8988T (cell line): ENCODE results near the gene EEF2.
"Not testable (repeated sequence)": the region's sequence is repeated elsewhere in the genome, so short reads cannot be mapped to it uniquely, and the experiment has no call there.

Experiments
- DNase-seq: peaks from one replicate; pipeline ENCODE4 v3.0.0; 2011

Gene EEF2

DNA sequence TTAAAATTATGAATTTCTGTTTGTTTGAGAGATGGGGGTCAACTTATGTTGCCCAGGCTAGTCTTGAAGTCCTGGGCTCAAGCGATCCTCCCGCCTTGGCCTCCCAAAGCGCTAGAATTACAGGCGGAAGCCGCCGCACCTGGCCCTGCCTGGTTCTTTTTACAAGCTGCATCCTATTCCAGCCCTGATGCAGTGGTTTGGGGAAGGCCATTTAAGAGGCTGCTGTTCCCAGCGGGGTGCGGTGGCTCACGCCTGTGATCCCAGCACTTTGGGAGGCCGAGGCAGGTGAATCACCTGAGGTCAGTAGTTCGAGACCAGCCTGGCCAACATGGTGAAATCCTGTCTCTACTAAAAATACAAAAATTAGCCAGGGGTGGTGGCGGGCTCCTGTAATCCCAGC is 17.3 kb downstream of the EEF2 start:
- DNase-seq = not testable (repeated sequence)

DNA sequence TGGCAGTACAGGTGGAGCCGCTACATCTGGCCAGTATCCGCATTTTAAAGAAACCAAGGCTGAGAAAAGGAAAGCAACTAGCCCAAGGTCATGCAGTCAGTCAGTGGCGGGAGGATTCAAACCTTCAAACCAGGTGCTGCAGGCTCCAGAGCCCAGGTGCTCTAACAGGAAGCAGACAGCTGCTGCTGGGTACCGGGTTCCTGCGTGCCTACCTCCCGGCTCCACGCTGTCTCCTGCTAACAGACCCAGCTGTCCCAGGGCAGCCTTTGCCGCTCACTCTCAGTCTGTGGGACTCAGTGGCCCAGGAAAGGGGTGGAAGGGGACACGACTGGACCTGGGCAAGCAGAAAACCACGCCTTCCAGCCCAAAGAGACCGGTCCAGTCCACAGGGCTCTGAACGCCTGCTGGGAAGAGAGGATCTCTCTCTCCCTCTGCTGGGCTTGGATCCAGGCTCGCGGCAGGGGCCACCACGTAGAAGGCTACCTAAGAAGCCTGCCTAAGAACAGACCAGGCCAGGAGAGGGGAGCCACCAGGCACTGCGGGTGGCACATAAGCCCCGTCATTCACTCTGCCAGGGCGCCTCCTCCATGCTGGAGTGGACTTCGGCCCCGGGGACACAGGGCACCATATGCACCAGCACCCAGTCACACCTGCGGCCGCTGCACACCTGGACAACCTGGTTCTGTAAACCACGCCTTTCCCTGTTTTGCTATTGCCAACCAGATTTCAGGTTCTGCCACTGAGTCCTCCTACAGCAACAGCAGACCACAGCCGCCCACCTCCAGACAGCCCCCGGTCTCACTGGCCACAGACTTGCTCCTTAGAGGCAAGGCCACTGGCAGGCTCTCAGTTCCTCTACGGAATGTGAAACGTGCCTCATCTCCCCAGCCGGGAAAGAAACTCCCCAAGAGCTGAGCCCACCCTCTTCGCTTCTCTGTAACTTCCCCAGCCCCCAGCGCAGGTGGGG is 18.9 kb downstream of the EEF2 start:
- no peak for DNase-seq

DNA sequence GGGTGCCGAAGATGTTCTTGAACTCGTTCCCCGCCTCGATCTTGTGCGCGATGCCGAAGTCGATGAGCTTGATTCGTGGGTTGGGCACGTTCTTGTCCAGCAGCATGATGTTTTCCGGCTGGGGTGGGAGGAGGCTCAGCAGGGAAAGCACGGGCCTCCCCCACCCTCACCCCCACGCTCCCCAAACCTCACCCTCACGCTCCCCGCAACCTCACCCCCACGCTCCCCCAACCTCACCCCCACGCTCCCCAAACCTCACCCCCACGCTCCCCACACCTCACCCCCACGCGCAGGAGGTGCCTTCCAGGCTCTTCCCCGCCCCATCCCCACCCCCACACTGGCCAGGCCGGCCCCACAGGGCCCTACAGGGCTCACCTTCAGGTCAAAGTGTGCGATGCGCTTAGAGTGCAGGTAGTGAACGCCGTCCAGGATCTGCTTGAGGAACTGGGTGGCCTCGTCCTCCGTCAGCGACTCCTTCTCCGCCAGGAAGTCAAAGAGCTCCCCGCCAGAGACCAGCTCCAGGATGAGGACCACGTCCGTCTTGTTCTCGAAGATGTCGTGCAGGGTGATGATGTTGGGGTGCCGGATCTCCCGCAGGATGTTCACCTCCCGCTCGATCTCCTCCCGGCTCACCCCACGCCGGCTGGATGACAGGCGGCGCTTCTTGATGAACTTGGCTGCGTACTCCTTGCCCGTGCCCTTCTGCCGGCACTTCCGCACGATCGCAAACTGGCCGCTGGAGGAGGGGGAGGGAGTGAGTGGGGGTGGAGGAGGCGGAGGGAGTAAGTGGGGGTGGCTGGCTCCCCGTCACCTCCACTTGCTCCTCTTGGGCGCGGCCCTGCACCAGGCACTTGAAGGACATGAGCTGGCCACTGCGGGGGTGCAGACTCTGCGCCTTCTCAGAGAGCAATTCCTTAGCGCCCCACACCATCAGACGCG is 20.7 kb downstream of the EEF2 start:
- DNase-seq = no peak

DNA sequence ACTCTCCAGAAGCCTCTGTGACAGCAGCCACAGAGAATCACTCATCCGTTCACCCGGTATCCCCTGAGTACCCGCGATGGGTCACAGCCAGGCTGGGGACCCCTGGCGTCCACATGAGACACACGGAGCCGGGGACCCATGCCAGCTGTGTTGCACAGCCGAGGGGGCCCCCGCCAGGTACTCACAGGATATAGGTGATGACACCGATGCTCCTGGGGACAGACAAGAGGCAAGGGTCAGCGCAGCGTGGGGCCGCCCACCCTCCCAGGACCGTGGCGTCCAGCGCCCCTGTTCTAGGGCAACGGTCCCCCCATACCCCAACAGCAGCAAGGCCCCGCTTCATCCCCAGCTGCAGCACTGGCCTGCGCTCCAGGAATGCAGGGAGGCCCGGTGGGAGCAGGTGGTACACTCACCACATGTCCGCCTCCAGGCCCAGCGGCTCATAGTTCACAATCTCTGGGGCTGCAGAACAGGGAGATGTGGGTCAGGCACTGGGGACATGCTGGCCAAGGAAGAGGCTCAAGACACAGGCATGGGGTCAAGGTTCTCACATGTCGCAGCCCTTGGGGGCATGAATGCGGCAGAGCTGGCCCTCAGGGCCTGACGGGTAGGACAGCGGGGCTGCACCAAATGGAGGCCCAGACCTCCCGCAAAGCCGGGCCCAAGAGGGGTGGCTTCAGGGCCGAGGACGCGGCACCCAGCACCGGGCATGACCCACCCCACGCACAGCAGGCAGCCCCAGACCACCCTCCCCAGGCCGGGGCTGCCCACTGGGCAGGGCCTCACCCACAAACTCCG is 21.6 kb downstream of the EEF2 start:
- no peak for DNase-seq

DNA sequence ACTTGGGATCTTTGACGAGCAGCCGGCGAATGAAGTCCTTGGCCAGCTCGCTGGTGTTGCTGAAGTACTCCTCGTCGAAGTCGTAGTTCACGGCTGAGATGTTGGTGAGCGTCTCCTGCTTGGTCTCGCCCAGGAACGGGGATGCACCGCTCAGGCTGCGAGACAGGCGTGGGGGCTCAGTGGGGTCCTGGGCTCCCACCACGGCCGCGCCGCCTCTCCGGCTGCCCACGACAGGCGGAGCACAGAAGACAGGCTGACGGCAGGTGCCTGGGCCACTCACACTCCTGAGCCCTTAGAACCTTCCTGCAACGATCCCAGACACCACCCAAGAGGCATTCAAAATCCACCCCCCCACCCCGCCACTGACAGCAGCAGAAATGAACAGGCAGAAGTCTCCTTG is 24.3 kb downstream of the EEF2 start:
- no peak for DNase-seq

DNA sequence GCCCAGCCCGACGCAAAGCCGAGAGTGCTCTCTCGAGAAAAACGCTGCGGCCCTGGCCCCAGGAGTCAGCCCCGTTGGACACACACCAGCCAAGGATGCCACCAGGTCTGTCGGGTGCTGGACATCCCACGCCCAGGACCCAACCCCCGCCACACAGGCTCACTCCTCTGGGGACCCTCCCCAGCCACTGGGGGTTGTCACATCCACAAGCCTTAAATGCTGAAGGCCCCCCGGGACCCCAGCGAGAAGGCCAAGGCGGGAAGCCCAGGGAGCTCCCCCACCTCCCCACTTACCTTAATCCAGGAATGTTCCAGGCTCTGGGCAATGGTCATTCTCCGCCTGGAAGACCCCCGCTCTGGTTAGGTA is 25.5 kb downstream of the EEF2 start:
- DNase-seq = no peak

DNA sequence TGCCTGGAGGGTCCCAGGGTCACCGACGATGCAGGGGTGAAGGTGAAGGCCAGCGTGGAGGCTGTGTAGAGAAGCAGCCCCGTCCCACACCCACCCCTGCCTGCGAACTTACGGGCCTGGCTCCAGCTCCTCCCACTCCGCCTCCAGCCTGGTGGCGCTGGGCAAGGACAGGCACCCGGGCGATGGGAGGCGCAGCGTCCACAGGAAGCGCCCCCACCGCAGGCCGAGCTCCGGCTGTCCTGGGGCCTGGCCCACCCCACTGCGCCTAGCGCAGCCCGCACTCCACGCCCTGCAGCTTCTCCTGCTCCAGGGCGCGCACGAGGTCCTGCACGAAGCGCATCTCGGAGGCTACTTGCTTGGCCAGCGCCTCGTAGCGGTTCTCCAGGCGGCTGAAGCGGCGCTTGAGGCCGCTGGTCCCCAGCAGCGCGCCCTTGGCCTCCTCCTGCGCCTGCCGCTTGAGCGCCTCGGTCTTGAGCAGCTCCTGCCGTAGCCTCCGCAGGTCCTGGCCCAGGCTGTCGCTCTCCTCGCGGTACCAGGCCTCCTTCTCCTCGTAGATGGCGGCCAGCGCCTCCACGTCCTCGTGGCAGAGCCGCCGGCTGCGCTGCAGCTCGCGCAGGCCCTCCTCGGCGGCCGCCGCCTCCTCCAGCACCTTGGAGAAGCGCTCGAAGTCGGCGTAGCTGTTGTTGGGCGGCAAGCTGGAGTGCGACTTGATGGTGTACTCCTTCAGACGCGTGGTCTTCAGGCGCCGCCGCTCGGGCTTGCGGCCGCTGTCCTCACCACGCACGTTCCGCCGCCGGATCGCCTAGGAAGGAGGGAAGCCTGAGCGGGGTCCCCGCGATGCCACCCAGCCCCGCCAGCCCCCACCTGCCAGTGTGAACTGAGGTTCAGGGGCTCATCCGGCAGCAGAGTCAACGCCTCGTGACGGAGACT is 26.2 kb downstream of the EEF2 start:
- DNase-seq = no peak

DNA sequence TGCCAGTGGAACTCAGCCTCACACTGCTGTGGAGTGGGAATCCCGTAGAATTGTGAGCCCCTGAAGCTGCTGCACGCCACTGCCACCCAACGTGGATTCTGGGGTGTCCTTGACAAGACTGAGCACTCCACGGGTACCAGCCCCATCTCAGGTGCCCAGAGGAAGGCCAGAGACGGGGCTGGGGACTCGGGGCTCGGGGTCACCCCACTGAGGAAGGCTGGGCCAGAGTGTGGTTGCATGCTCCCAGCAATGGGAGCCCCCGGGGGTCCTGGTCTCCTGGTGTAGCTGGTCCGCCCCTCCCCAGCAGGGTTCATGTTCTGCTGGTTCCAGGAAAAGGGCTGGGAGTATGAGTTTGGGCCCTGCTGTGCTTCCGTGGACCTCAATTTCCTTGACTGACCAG is 29.6 kb downstream of the EEF2 start:
- no peak for DNase-seq

DNA sequence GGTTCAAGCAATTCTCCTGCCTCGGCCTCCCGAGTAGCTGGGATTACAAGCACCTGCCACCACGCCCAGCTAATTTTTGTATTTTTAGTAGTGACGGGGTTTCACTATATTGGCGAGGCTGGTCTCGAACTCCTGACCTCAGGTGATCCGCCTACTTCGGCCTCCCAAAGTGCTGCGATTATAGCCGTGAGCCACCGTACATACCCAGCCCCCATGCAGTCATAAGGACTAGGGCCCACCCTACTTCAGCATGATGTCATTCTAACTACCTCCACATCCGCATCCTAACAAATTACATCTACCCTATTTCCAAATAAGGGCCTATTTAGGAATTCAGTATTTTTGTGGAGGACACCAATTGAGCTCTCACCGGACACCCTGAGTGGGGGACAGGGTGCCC is 30.0 kb downstream of the EEF2 start:
- not testable (repeated sequence) for DNase-seq

DNA sequence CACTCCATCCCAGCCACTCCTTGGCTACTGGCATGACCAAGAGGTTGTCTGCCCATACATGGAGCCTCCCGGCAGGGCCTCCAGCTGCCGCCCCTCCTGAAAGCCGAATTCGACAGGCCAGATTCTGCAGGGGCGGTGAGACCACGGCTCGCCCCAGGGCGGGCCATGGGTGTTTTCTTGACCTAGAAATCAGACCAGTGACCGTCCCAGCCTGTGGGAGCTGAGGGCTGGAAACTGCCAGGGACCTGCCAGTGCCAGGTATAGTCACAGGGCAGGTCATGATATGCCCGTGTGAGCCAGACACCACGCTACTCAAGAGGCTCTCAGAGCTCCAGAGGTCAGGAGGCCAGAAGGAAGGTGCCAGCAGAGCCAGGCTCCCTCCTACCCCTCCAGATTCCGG is 31.2 kb downstream of the EEF2 start:
- no peak for DNase-seq

DNA sequence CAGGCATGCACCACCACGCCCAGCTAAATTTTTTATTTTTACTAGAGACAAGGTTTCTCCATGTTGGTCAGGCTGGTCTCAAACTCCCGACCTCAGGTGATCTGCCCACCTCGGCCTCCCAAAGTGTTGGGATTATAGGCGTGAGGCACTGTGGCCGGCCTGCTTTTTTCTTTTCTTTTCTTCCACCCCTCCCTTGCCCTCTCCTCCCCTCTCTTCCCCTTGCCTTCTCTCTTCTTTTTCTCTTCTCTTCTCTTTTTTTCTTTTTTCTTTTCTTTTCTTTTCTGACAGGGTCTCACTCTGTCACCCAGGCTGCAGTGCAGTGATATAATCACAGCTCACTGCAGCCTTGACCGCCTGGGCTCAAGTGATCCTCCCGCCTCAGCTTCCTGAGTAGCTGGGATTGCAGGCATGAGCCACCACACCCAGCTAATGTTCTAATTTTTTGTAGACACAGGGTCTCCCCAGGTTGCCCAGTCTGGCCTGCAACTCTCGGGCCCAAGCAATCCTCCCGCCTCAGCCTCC is 32.4 kb downstream of the EEF2 start:
- DNase-seq = not testable (repeated sequence)

DNA sequence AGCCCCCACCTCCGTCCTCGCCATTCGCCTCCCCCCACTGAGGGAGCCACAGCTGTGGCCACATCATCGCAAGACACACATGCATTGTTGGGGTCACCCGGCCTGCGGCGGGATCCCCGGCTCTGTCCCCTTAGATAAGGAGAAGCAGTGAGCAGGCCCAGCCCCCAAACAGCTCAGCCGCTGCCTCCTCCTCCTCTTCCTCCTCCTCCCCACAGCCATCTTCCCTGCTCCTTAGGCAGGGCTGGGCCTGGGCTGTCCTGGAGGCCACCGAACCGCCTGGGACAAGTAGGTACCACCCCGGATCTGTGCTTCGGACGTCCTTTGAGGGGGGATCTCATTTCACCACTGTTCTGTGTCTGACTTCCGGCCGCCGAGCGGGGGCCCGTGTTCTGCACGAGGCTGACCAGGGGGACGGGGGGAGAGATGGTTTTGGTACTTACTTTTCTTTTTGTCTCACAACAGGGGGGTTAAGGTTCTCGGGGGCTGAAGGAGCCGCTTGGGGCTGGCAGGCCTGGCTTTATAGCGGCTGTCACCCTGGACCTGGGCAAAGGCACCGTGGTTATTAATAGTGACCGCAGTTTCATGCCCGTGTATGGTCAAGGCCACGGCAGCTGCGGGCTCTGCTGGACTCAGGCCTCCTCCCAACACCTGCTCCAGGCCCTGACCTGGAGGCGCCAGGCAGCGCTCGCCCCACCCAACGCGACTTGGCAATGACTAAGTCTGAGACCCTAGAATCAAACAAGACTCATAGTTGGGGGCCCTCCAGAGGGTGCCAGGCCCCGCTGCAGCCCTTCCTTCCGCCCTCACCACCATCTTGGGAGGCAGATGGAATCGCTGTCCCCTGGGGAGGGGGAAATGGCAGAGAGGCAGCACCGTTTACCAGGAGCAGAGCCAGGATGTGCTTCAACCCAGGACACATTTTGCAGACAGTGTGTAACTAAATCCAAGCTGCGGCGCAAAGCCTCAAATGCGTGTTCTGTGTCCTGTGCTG is 34.1 kb downstream of the EEF2 start:
- DNase-seq = no peak

DNA sequence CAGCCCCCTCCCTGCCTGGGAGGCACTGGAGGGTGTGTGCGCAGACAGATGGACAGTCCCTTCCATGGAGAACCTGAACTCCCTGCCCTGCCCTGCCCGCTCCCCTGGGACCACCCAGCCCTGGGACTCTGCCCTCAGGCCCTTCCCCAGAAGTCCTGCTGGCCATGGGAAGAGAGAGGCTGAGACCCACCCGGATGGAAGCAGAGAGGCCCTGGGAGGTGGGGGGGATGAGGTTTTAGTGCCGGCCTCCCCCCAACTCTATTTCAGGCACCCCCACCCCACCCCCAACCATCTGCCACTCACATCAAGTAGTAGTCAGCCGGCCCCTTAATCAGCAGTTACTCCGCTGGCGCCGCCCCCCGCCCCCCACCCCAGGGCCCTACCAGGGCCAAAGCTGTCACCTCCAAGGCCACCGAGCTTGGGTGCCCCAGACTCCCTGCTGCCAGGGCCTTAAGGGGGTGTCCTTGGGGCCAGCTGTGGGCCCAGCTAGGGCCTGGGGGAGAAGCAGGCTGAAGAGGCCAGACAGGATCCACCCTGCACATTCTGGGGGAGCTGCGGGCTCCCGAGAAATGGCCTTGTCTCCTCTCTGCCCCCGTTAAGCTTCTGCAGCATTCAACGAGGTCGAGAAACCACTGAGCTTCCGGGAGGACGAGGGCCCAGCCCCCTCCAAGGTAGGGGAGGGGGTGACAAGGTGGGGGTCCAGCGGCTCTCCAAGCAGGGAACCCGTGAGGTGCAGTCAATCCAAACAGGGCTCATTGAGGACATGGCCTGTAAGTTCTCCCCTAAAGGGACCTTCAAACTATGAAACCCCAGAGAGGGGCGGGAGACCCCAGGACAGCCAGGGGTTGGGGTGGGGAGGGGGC is 35.0 kb downstream of the EEF2 start:
- DNase-seq = no peak

DNA sequence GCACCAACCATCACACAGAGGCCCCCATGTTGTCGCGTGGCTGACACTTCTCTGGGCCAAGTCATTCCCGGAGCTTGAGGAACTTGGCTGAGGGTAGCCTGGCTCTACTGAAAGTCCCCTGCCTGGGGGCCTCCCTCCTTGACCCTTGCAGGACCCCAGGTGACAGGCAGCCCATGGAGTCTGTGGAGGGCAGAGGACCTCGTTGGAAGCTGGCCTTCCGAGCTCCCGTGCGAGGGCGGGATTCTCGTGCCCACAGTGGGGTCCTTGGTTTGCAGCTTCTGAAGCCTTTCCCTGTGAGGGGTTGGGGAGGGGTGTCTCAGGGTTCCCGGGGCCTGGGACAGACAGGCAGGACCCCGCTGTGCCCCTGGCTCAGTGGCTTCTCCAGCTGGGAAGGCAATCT is 36.0 kb downstream of the EEF2 start:
- DNase-seq = no peak

DNA sequence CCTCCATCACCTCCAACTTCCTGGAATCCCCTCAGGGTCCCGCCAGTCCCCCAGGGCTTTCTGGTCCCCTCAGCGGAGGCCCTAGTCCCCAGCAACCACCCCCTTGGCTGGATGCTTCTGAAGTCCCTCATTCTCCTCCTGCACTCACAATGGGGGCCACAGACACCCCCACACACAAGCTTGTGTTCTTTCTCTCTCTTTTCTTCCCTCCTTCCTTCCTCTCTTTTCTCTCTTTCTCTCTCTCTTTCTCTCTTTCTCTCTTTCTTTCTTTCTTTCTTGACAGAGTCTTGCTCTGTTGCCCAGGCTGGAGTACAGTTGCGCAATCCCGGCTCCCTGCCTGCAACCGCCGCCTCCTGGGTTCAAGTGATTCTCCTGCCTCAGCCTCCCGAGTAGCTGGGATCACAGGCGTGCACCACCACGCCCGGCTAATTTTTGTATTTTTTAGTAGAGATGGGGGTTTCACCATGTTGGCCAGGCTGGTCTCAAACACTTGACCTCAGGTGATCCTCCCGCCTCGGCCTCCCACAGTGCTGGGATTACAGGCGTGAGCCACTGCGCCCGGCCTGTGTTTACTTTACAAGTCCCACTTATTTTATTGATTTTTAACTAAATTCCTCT is 37.8 kb downstream of the EEF2 start:
- DNase-seq = not testable (repeated sequence)

DNA sequence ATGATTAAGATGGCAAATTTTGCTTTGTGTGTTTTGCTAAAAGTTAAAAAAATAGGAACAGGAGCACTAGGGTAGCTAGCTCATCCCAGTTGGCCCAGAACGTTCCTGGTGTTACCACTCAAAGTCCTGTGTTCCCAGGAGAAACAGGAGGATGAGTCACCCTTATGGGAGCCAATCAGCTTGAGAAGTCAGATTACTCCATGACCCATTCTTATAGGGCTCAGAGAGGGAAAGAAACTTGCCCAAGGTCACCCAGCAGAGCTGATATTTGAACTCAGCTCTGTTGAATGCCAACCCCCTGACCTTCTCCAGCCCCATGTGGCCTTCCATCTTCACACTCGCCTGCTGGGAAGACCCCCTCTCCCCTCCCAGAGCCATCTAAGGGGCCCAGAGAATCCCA is 39.4 kb downstream of the EEF2 start:
- no peak for DNase-seq

DNA sequence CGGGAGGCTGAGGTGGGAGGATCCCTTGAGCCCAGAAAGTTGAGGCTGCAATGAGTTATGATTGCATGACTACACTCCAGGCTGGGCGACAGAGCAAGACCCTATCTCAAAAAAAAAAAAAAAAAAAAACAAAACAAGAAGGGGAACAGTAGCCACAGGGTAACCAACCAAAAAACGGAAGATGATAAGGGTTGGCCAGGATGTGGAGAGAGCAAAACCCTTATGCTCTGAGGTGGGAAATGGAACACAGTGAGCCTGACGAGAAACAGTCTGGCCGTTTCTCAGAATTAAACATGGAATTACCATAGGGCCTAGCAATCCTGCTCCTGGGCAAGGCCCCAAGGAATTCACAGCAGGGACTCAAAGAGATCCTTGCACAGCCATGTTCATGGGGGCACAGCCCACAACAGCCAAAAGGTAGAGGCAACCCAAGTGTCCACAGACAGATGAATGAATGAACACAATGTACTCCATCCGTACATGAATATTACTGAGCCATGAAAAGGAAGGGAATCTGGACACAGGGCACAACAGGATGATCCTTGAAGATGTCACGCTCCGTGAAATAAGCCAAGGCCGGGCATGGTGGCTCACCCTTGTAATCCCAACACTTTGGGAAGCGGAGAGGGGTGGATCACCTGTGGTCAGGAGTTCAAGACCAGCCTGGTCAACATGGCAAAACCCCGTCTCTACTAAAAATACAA is 41.1 kb downstream of the EEF2 start:
- no peak for DNase-seq

DNA sequence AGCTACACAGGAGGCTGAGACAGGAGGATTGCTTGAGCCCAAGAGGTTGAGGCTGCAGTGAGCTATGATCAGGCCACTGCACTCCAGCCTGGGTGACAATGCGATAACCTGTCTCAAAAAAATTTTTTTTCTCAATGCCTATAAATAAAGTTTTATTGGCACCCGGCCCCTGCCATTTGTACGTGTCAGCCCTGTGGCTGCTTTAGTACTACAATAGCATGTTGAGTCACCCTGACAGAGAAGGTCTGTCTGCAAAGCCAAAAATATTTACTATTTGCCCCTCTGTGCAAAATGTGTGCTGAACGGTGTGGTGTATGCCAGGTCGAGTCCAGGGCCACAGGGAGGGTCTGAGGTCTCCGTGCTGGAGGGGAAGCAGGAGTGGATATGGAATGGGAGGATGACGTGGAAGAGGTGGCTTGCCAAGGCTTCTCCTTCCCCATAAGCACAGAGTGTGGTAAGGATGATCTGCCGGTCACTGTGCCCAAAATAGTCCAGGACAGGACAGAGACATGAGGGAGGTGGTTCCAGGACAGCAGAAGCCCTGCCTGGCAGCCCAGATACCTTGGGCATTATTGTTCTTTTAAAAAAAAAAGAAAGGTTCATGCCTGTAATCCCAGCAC is 42.4 kb downstream of the EEF2 start:
- DNase-seq = no peak
